Activated T-cell treated with anti-CD3 and anti-CD28 coated beads, Interleukin-2, amount 50 U/mL, for 24 hours (primary cell): ENCODE data around the gene MAP3K2.
"Not testable (repeated sequence)": the region's sequence is repeated elsewhere in the genome, so short reads cannot be mapped to it uniquely, and the experiment has no call there.

Experiments used
- DNase-seq: peaks from one replicate; pipeline ENCODE4 v3.0.0-alpha.2; 2020
- H3K27ac Mint-ChIP-seq: 2 replicates; pipeline ENCODE4 v1.8.0; 2020; ENCODE audit warnings: mild to moderate bottlenecking, mixed read lengths
- H3K27me3 Mint-ChIP-seq: 2 replicates; pipeline ENCODE4 v1.8.0; 2020; ENCODE audit warnings: mixed read lengths
- H3K36me3 Mint-ChIP-seq: 2 replicates; pipeline ENCODE4 v1.8.0; 2020; ENCODE audit warnings: low read depth, mixed read lengths
- H3K4me1 Mint-ChIP-seq: 2 replicates; pipeline ENCODE4 v1.8.0; 2020; ENCODE audit warnings: low read depth, mixed read lengths
- H3K4me3 Mint-ChIP-seq: 2 replicates; pipeline ENCODE4 v1.8.0; 2020; ENCODE audit warnings: mild to moderate bottlenecking, moderate library complexity, mixed read lengths
- H3K9me3 Mint-ChIP-seq: 2 replicates; pipeline ENCODE4 v1.8.0; 2020; ENCODE audit warnings: mixed read lengths

MAP3K2 gene

GRCh38 chr2:127360242-127360641 lies 27.5 kb downstream of the MAP3K2 start:
- Mint-ChIP-seq H3K36me3 (no peaks in the 10 kb centered on the region), H3K4me1 (peaks cover 77% of the 10 kb centered on the region), H3K4me3 (no peak overlapping the region), H3K27ac (no peak overlapping the region), H3K27me3 (no peaks in the 10 kb centered on the region), H3K9me3 (peaks cover 2% of the 10 kb centered on the region)
- no peak for DNase-seq

DNA sequence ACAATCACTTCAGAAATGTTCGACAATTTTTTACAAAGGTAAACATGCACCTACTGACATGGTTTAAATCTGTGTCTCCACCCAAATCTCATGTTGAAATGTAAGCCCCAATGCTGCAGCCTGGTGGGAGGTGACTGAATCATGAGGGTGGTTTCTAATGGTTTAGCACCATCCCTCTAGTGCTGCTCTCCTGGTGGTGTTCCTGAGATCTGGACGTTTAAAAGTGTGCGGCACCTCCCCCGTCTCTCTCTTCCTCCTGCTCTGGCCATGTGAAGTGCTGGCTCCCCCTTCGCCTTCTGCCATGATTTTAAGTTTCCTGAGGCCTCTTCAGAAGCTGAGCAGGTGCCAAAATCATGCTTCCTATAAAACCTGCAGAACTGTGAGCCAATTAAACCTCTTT lies 28.3 kb downstream of the MAP3K2 start:
- H3K4me3 Mint-ChIP-seq: no peak overlapping the region
- peak overlapping the region; percentile 23 for H3K27ac Mint-ChIP-seq
- DNase-seq: no peak
- no peaks in the 10 kb centered on the region for H3K36me3 Mint-ChIP-seq
- no peaks in the 10 kb centered on the region for H3K27me3 Mint-ChIP-seq
- H3K4me1 Mint-ChIP-seq: peaks cover 78% of the 10 kb centered on the region
- H3K9me3 Mint-ChIP-seq: peaks cover 2% of the 10 kb centered on the region

- Mint-ChIP-seq H3K9me3 (peaks cover 2% of the 10 kb centered on the region), H3K27ac (no peak overlapping the region), H3K27me3 (no peaks in the 10 kb centered on the region), H3K36me3 (no peaks in the 10 kb centered on the region), H3K4me3 (no peak overlapping the region), H3K4me1 (peaks cover 76% of the 10 kb centered on the region)
- no peak for DNase-seq
These were observed 28.8 kb downstream of the MAP3K2 start for GRCh38 chr2:127358971-127359370.

GRCh38 chr2:127358044-127358443 lies 29.7 kb downstream of the MAP3K2 start:
- Mint-ChIP-seq H3K4me1 (peaks cover 68% of the 10 kb centered on the region), H3K27ac (no peak overlapping the region), H3K27me3 (no peaks in the 10 kb centered on the region), H3K36me3 (no peaks in the 10 kb centered on the region), H3K9me3 (peaks cover 2% of the 10 kb centered on the region), H3K4me3 (no peak overlapping the region)
- DNase-seq: no peak

DNA sequence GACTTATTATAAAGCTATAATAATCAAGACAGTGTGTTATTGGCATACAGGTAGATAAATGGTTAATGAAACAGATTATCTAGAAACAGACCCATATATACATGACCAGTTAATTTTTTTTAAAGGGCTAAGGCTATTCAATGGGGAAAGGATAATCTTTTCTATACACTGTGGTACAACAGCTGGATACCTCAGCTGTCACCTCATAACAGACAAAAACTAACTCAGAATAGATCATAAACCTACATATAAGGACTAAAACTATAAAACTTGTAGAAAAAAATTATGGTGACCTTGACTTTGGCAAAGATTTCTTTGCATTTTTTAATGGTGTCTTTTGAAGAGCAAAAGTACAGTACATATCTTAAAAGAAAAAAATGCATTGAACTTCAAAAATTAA lies 30.2 kb downstream of the MAP3K2 start:
- Mint-ChIP-seq H3K4me1 (peaks cover 64% of the 10 kb centered on the region), H3K4me3 (no peak overlapping the region), H3K36me3 (no peaks in the 10 kb centered on the region), H3K27me3 (no peaks in the 10 kb centered on the region), H3K27ac (no peak overlapping the region), H3K9me3 (peaks cover 2% of the 10 kb centered on the region)
- no peak for DNase-seq

GRCh38 chr2:127356531-127356930 lies 31.2 kb downstream of the MAP3K2 start:
- H3K27ac Mint-ChIP-seq: no peak overlapping the region
- no peak overlapping the region for H3K4me3 Mint-ChIP-seq
- peaks cover 2% of the 10 kb centered on the region for H3K36me3 Mint-ChIP-seq
- peaks cover 63% of the 10 kb centered on the region for H3K4me1 Mint-ChIP-seq
- no peak for DNase-seq
- H3K27me3 Mint-ChIP-seq: no peaks in the 10 kb centered on the region
- H3K9me3 Mint-ChIP-seq: peaks cover 2% of the 10 kb centered on the region

DNA sequence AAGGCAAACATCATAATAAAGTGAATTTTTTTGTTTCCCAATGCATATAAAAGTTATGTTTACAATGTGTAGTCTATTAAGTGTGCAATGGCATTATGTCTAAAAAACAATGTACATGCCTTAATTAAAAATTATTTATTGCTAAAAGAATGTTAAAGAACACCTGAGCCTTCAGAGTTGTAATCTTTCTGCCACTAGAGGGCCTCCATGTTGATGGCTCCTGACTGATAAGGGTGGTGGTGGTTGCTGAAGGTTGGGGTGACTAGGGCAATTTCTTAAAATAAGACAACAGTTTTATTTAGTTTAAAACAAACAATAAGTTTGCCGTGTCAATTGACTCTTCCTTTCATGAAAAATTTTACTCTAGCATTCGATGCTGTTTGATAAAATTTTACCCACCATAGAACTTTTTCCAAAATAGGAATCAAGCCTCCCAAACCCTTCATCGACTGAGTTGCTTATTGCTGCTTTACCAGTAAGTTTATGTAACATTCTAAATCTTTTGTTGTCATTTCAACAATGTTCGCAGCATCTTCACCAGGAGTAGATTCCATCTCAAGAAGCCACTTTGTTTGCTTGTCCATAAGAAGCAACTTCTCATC lies 32.3 kb downstream of the MAP3K2 start:
- H3K4me1 Mint-ChIP-seq: peaks cover 65% of the 10 kb centered on the region
- peaks cover 2% of the 10 kb centered on the region for H3K36me3 Mint-ChIP-seq
- peaks cover 2% of the 10 kb centered on the region for H3K9me3 Mint-ChIP-seq
- H3K27me3 Mint-ChIP-seq: no peaks in the 10 kb centered on the region
- no peak overlapping the region for H3K27ac Mint-ChIP-seq
- H3K4me3 Mint-ChIP-seq: no peak overlapping the region
- no peak for DNase-seq

DNA sequence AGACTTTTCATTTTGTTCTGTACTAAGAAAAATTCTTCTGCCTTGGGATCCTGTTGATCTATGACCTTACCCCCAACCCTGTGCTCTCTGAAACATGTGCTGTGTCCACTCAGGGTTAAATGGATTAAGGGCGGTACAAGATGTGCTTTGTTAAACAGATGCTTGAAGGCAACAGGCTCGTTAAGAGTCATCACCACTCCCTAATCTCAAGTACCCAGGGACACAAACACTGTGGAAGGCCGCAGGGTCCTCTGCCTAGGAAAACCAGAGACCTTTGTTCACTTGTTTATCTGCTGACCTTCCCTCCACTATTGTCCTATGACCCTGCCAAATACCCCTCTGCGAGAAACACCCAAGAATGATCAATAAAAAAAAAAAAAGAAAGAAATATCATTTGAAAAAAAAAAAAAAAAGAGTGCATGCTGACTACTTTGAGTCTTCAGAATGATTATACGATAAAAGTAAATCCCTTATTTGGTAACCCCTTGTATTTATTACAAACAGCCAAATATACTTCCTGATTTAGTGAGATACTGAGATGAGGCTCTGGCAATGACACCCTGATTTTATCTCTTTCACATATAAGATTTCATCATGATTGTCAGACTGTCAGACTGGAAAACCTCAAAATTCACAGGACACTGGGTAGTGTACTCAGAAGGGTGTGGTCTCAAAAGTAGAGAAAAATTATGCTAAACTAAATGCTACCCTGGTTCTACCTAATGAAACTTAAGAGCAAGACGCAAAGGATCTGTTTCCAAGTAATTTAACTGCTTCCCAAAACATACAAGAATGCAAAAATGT lies 33.7 kb downstream of the MAP3K2 start:
- H3K4me3 Mint-ChIP-seq, DNase-seq, H3K9me3 Mint-ChIP-seq, H3K27ac Mint-ChIP-seq, H3K27me3 Mint-ChIP-seq, H3K36me3 Mint-ChIP-seq: not testable (repeated sequence)
- peaks cover 63% of the 10 kb centered on the region for H3K4me1 Mint-ChIP-seq

GRCh38 chr2:127353223-127353622 lies 34.6 kb downstream of the MAP3K2 start:
- H3K4me1 Mint-ChIP-seq: peaks cover 64% of the 10 kb centered on the region
- not testable (repeated sequence) for DNase-seq, H3K36me3 Mint-ChIP-seq, H3K9me3 Mint-ChIP-seq, H3K4me3 Mint-ChIP-seq, H3K27me3 Mint-ChIP-seq, H3K27ac Mint-ChIP-seq

DNA sequence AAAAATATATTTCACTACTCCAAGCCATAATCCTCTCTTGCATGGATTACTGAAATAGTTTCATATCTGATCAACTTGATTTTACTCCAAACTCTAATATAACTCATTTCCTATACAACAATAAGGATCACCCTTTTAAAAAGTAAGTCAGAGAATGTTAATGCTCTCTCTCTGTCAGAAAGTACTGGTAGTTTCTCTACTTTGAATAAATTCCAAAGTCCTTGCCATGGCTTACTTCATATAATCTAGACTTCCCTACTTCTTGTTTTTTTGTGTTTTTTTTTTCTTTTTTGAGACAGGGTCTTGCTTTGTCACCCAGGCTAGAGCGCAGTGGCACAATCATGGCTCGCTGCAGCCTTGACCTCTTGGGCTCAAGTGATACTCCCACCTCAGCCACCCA lies 36.2 kb downstream of the MAP3K2 start:
- H3K4me1 Mint-ChIP-seq: peaks cover 63% of the 10 kb centered on the region
- H3K27ac Mint-ChIP-seq: no peak overlapping the region
- peaks cover 2% of the 10 kb centered on the region for H3K36me3 Mint-ChIP-seq
- no peaks in the 10 kb centered on the region for H3K9me3 Mint-ChIP-seq
- no peaks in the 10 kb centered on the region for H3K27me3 Mint-ChIP-seq
- no peak for DNase-seq
- H3K4me3 Mint-ChIP-seq: no peak overlapping the region

DNA sequence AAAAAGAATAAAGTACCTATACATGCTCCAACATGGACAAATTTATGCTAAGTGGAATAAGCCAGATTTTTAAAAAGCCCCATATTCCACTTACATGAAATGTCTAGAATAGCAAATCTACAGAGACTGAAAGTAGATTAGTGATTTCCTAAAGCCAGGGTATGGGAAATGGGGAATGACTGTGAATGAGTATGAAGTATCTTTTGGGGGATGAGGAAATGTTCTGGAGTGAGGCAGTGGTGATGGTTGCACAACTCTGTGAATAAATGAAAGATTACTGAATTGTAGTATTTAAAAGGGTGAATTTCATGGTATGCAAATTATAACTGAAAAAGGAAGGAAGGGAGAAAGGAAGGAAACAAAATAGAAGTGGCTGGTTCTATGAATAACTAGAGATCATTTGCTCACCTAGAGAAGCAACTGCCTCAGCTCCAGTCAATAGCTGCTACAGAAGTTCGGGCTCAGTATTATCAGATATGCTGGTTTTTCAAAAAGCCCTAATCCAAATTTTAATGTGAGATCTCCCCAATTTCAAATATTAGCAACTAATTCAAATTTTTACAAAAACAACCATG lies 39.3 kb downstream of the MAP3K2 start:
- Mint-ChIP-seq H3K4me3 (no peak overlapping the region), H3K9me3 (no peaks in the 10 kb centered on the region), H3K36me3 (peaks cover 6% of the 10 kb centered on the region), H3K27ac (no peak overlapping the region), H3K27me3 (no peaks in the 10 kb centered on the region), H3K4me1 (peaks cover 63% of the 10 kb centered on the region)
- no peak for DNase-seq

GRCh38 chr2:127347734-127348392 lies 39.9 kb downstream of the MAP3K2 start:
- H3K36me3 Mint-ChIP-seq: peaks cover 8% of the 10 kb centered on the region
- peaks cover 63% of the 10 kb centered on the region for H3K4me1 Mint-ChIP-seq
- H3K27me3 Mint-ChIP-seq: no peaks in the 10 kb centered on the region
- no peak for DNase-seq
- H3K27ac Mint-ChIP-seq: peak overlapping the region; percentile 57
- H3K4me3 Mint-ChIP-seq: no peak overlapping the region
- H3K9me3 Mint-ChIP-seq: no peaks in the 10 kb centered on the region

DNA sequence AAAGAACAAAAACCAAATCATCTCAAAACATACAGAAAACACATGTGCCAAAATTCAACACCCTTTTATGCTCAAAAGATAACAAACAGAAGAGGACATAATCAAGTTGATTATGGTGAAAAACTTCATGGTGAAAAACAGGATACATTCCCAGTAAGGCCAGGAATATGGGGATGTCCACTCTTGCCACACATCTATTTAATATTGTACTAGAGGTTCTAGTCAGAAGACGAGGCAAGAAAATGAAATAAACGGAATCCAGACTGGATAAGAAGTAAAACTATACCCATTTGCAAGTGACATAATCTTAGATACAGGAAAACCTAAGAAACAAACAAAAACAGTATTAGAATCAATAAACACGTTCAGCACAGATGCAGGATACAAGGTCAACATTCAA lies 40.8 kb downstream of the MAP3K2 start:
- no peak overlapping the region for H3K27ac Mint-ChIP-seq
- DNase-seq: no peak
- peaks cover 60% of the 10 kb centered on the region for H3K4me1 Mint-ChIP-seq
- H3K27me3 Mint-ChIP-seq: no peaks in the 10 kb centered on the region
- H3K36me3 Mint-ChIP-seq: peaks cover 14% of the 10 kb centered on the region
- no peak overlapping the region for H3K4me3 Mint-ChIP-seq
- H3K9me3 Mint-ChIP-seq: no peaks in the 10 kb centered on the region

DNA sequence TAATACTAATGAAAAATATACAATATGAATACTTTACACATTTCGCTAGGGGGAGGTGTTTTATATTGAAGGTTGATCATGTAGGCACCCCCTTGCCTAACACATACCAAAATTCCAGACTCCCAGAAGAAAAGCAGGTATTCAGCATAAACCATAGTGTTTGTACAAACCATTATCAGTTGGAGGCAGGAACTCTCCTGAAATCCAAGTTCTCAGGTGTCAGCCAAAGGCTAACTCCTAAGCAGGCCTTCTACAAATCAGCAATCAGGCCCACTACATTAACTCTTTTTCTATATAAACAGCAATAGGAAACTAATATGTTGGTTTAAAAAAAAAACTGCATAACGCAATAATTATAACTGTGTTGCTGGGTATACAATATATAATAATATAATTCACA lies 44.5 kb downstream of the MAP3K2 start:
- H3K36me3 Mint-ChIP-seq: peaks cover 34% of the 10 kb centered on the region
- no peak overlapping the region for H3K4me3 Mint-ChIP-seq
- no peak for DNase-seq
- H3K9me3 Mint-ChIP-seq: no peaks in the 10 kb centered on the region
- H3K27me3 Mint-ChIP-seq: no peaks in the 10 kb centered on the region
- H3K4me1 Mint-ChIP-seq: peaks cover 32% of the 10 kb centered on the region
- H3K27ac Mint-ChIP-seq: no peak overlapping the region

DNA sequence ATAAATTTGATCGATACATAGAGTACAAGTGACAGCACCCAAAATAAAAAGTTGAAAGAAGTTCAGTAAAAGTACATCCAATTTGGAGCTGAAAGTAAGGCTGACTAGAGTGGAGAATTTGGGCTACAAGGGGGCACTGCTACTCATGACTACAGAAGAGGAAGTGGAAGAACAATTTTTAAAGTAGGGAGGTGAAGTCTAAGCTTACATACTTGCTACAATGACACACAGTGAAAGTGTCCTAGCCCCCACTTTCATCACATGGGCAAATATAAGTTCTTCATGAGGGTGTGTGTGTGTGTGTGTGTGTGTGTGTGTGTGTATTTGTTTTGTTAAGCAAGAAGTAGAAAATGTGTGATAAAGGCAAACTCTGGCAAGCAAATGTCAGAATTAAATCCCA lies 45.7 kb downstream of the MAP3K2 start:
- peaks cover 46% of the 10 kb centered on the region for H3K36me3 Mint-ChIP-seq

More for the DNA sequence above, 45.7 kb downstream of the MAP3K2 start:
- Mint-ChIP-seq H3K9me3 (no peaks in the 10 kb centered on the region), H3K27ac (peak overlapping the region; percentile 8), H3K4me1 (peaks cover 23% of the 10 kb centered on the region), H3K4me3 (no peak overlapping the region), H3K27me3 (no peaks in the 10 kb centered on the region)
- DNase-seq: no peak
